Measurements from ENCODE around the gene FBXW11.
A peak's percentile ranks its signal among the peaks of the same experiment; 100 is the strongest.

The FBXW11 gene

GRCh38 chr5:172015346-172015745 is 8.9 kb upstream of the FBXW11 start:
- DNase-seq (ENCODE audit: low read depth), result no peak

- DNase-seq (ENCODE audit: low read depth), result no peak
Measured at GRCh38 chr5:172010278-172010677, 3.8 kb upstream of the FBXW11 start.

GRCh38 chr5:172009536-172010270 is 3.3 kb upstream of the FBXW11 start:
- DNase-seq (ENCODE audit: low read depth), result no peak

- DNase-seq (ENCODE audit: low read depth), result no peak
Measured at GRCh38 chr5:172008689-172009141, 2.3 kb upstream of the FBXW11 start.

- DNase-seq (ENCODE audit: low read depth), result no peak
Measured at GRCh38 chr5:172008111-172008455, 1.6 kb upstream of the FBXW11 start.

- DNase-seq (ENCODE audit: low read depth), result no peak
Measured at GRCh38 chr5:172007175-172008110, 1.0 kb upstream of the FBXW11 start.

GRCh38 chr5:172005708-172006320 is 624 bp downstream of the FBXW11 start:
- DNase-seq (ENCODE audit: low read depth), result no peak

- DNase-seq (ENCODE audit: low read depth), result no peak
Measured at GRCh38 chr5:172004824-172005237, 1.6 kb downstream of the FBXW11 start.

- no peak for DNase-seq (ENCODE audit: low read depth)
Measured at GRCh38 chr5:172003746-172004145, 2.7 kb downstream of the FBXW11 start.

- DNase-seq (ENCODE audit: low read depth), result no peak
Measured at GRCh38 chr5:172002840-172003512, 3.5 kb downstream of the FBXW11 start.

GRCh38 chr5:172002310-172002709 is 4.1 kb downstream of the FBXW11 start:
- DNase-seq (ENCODE audit: low read depth), result no peak

GRCh38 chr5:171999877-172000276 is 6.6 kb downstream of the FBXW11 start:
- DNase-seq (ENCODE audit: low read depth), result no peak

GRCh38 chr5:171999100-171999499 is 7.3 kb downstream of the FBXW11 start:
- no peak for DNase-seq (ENCODE audit: low read depth)

- DNase-seq (ENCODE audit: low read depth), result no peak
Measured at GRCh38 chr5:171997011-171997410, 9.4 kb downstream of the FBXW11 start.

GRCh38 chr5:171992813-171993212 is 13.6 kb downstream of the FBXW11 start:
- DNase-seq (ENCODE audit: low read depth), result no peak

- DNase-seq (ENCODE audit: low read depth), result no peak
Measured at GRCh38 chr5:171992305-171992704, 14.1 kb downstream of the FBXW11 start.

GRCh38 chr5:171990713-171991015 is 15.8 kb downstream of the FBXW11 start:
- no peak for DNase-seq (ENCODE audit: low read depth)

GRCh38 chr5:171989946-171990712 is 16.3 kb downstream of the FBXW11 start:
- DNase-seq (ENCODE audit: low read depth), result no peak

- no peak for DNase-seq (ENCODE audit: low read depth)
Measured at GRCh38 chr5:171989276-171989675, 17.2 kb downstream of the FBXW11 start.

GRCh38 chr5:171986772-171987171 is 19.7 kb downstream of the FBXW11 start:
- DNase-seq (ENCODE audit: low read depth), result no peak

GRCh38 chr5:171984748-171985419 is 21.6 kb downstream of the FBXW11 start:
- peak; percentile 76 for DNase-seq (ENCODE audit: low read depth)
